Panc1 (cell line): ENCODE results near the gene EDEM1. TPM values are rescaled to one million over a fixed set of nuclear protein-coding genes. Genes with fewer than 3 reads are reported as not detected.

Source experiments
- ATAC-seq: fragments of 200-7000 bp; cut with Tn5 transposase; 2 replicates; pipeline ENCODE4 v1.9.1; 2020; ENCODE audit warnings: mild to moderate bottlenecking, moderate library complexity
- BruUV-seq: library from RNA; stranded (reverse); fragments of 400-500 nt; replicated peaks from 2 replicates; lab custom pipeline; 2021; lab: Mats Ljungman, UMichigan
- CTCF ChIA-PET: fragments of 300-600 bp; sonication (Branson Sonifier 250); formaldehyde crosslinking; loops from one replicate; lab custom pipeline; 2022; ENCODE audit warnings: antibody characterized with exemption; lab: Charles Lee
- POLR2A ChIA-PET: fragments of 300-600 bp; sonication (Branson Sonifier 250); formaldehyde crosslinking; loops from one replicate; lab custom pipeline; 2022; ENCODE audit warnings: antibody characterized with exemption; lab: Charles Lee
- DNase-seq: peaks from one replicate; pipeline ENCODE4 v3.0.0-alpha.2; 2010; ENCODE audit warnings: low read depth, low spot score
- H3K27ac ChIP-seq: 2 replicates; pipeline ENCODE4 v1.5.1; 2011; ENCODE audit warnings: mild to moderate bottlenecking, low read length, inconsistent platforms
- H3K27me3 ChIP-seq: fragments of 200-500 bp; sonication (Bioruptor generic); 2 replicates; pipeline ENCODE4 v1.6.0; 2014; ENCODE audit warnings: low read length, inconsistent platforms; ENCODE audit not compliant: control insufficient read depth, insufficient read depth
- H3K36me3 ChIP-seq: fragments of 200-500 bp; sonication (Bioruptor generic); 2 replicates; pipeline ENCODE4 v1.5.1; 2014; ENCODE audit warnings: inconsistent platforms, mild to moderate bottlenecking, low read length, moderate library complexity; ENCODE audit not compliant: control insufficient read depth, insufficient read depth
- H3K4me1 ChIP-seq: 2 replicates; pipeline ENCODE4 v1.5.1; 2011; ENCODE audit warnings: inconsistent platforms, mild to moderate bottlenecking, low read length, moderate library complexity; ENCODE audit not compliant: control insufficient read depth, insufficient read depth
- H3K4me3 ChIP-seq, 2 experiments: 2 replicates each; pipeline ENCODE4 v1.5.1; 2011 to 2012; ENCODE audit warnings: low read depth in 2 of 2, low read length in 2 of 2, mild to moderate bottlenecking in 2 of 2, inconsistent platforms in 1 of 2, moderate library complexity in 1 of 2
- H3K9me3 ChIP-seq: fragments of 200-500 bp; sonication (Bioruptor generic); 2 replicates; pipeline ENCODE4 v1.5.1; 2014; ENCODE audit warnings: low read depth, mild to moderate bottlenecking, inconsistent platforms, low read length, moderate library complexity; ENCODE audit not compliant: control insufficient read depth, insufficient read depth
- POLR2AphosphoS5 ChIP-seq: IDR thresholded peaks from 2 replicates; pipeline ENCODE4 v1.6.1; 2012; ENCODE audit warnings: mild to moderate bottlenecking, low read depth, low read length, moderate library complexity
- SIN3A ChIP-seq: IDR thresholded peaks from 2 replicates; pipeline ENCODE4 v1.6.1; 2012; ENCODE audit warnings: low read depth, mild to moderate bottlenecking, low read length, moderate library complexity, borderline replicate concordance; ENCODE audit not compliant: insufficient read depth
- TCF7L2 ChIP-seq: IDR thresholded peaks from 2 replicates; pipeline ENCODE4 v1.6.1; 2011; ENCODE audit warnings: mild to moderate bottlenecking, low read depth, low read length, inconsistent platforms
- in situ Hi-C: cut with HindIII; loops from 2 replicates; pipeline ENCODE4 v1.10.0; 2016; ENCODE audit warnings: low sequenced_read_pairs, low pct_unique_long_range_greater_than_20kb
- intact Hi-C: fragments of 100-400 bp; cut with micrococcal nuclease; formaldehyde crosslinking; loops from one replicate; pipeline ENCODE4 v1.10.0; 2022; ENCODE audit not compliant: unreplicated experiment
- total RNA-seq: library from RNA; stranded (reverse); gene quantifications from one replicate; pipeline ENCODE4 v1.2.1, GENCODE V29; 2021; ENCODE audit not compliant: unreplicated experiment
- TF ChIP-seq, protein P1 (sequence below): fragments of 450-650 bp; IDR thresholded peaks from 2 replicates; pipeline ENCODE4 v1.5.1; 2017; ENCODE audit warnings: mild to moderate bottlenecking
- TF ChIP-seq, protein P2 (sequence below), 2 experiments: IDR thresholded peaks; 2 replicates each; pipeline ENCODE4 v1.6.1; 2011 to 2012; ENCODE audit warnings: low read depth in 2 of 2, control low read depth in 1 of 2, low read length in 1 of 2, mild to moderate bottlenecking in 1 of 2, moderate library complexity in 1 of 2; ENCODE audit not compliant: insufficient read depth in 1 of 2

EDEM1 gene
- total RNA-seq, 1 experiment from 2014 or later, result 44.6 TPM

DNA sequence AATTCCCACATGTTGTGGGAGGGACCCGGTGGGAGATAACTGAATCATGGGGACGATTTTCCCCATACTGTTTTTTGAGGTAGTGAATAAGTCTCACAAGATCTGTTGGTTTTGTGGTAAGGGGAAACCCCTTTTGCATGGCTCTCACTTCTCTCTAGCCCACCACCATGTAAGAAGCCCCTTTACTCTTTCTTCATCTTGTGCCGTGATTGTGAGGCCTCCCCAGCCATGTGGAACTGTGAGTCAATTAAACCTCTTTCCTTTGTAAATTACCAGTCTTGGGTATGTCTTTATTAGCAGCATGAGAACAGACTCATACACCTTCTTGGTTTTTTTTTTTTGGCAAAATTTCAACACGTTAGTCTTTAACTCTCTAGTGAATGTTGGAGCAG lies 47.3 kb upstream of the EDEM1 start:
- intact Hi-C loops (no loop called here), in situ Hi-C loops (no loop called here)
- H3K36me3 ChIP-seq, result no peaks in the 10 kb centered on the region
- H3K4me1 ChIP-seq, result peaks cover 18% of the 10 kb centered on the region
- POLR2A ChIA-PET, result no interaction called here
- H3K4me3 ChIP-seq, result no peak overlapping the region
- H3K9me3 ChIP-seq, result no peaks in the 10 kb centered on the region
- TF ChIP-seq SIN3A, result no peak
- TF ChIP-seq, protein P1, sequence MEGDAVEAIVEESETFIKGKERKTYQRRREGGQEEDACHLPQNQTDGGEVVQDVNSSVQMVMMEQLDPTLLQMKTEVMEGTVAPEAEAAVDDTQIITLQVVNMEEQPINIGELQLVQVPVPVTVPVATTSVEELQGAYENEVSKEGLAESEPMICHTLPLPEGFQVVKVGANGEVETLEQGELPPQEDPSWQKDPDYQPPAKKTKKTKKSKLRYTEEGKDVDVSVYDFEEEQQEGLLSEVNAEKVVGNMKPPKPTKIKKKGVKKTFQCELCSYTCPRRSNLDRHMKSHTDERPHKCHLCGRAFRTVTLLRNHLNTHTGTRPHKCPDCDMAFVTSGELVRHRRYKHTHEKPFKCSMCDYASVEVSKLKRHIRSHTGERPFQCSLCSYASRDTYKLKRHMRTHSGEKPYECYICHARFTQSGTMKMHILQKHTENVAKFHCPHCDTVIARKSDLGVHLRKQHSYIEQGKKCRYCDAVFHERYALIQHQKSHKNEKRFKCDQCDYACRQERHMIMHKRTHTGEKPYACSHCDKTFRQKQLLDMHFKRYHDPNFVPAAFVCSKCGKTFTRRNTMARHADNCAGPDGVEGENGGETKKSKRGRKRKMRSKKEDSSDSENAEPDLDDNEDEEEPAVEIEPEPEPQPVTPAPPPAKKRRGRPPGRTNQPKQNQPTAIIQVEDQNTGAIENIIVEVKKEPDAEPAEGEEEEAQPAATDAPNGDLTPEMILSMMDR, result no peak
- ATAC-seq, result no peak
- CTCF ChIA-PET, result no interaction called here
- no peaks in the 10 kb centered on the region for H3K27me3 ChIP-seq
- BruUV-seq, result no TSS peak
- no peak overlapping the region for H3K27ac ChIP-seq
- no peak for DNase-seq

DNA sequence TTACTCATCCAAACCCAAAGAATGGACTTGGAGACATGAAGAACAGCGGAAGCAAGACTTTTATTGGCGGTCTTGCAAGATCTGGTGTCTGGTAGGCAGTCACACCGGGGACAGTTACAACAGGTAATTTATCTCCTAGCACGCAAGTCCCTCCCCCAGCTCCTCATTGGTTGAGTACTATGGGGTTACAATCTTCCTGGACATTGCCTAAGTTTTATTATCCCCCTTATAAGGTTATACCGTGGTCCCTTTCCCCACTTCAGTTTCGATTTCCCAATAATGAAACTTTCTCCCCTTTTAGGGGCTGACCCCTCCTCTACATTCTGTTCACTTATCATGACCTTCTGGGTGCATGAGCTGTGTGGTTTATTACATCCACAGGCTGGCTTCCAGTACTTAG lies 46.7 kb upstream of the EDEM1 start:
- in situ Hi-C loops (no loop called here), intact Hi-C loops (no loop called here)
- Histone ChIP-seq H3K4me1 (peaks cover 18% of the 10 kb centered on the region), H3K27ac (no peak overlapping the region), H3K27me3 (no peaks in the 10 kb centered on the region), H3K36me3 (no peaks in the 10 kb centered on the region), H3K4me3 (no peak overlapping the region), H3K9me3 (no peaks in the 10 kb centered on the region)
- ATAC-seq, result no peak
- no peak for DNase-seq
- ChIA-PET POLR2A (no interaction called here), CTCF (no interaction called here)
- BruUV-seq, result no TSS peak
- TF ChIP-seq SIN3A, result no peak

DNA sequence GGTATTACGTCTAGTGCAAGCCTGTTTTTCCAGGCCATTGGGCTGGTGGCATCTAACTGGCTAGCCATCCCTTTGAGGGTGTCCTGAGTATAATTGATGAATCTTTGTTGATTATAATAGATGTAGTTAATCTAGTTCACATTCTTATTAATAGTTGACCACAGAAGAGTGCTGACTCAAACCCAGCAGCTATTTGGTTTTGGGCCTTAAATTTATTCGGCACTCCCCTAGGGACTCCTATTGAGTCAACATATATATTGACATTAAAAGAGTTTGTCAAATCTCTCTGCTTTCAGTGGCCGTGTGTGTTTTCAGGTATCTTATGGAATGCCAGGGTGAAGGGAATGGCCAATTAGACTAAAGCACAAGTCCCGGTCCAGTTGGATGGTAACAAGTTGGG lies 45.7 kb upstream of the EDEM1 start:
- Histone ChIP-seq H3K4me1 (peaks cover 18% of the 10 kb centered on the region), H3K27me3 (no peaks in the 10 kb centered on the region), H3K36me3 (no peaks in the 10 kb centered on the region), H3K4me3 (no peak overlapping the region), H3K27ac (no peak overlapping the region), H3K9me3 (no peaks in the 10 kb centered on the region)
- ChIA-PET POLR2A (no interaction called here), CTCF (no interaction called here)
- ATAC-seq, result no peak
- BruUV-seq, result no TSS peak
- intact Hi-C loops (no loop called here), in situ Hi-C loops (no loop called here)
- TF ChIP-seq TCF7L2 (no peak), POLR2AphosphoS5 (no peak)
- TF ChIP-seq, protein P1, result no peak
- no peak for DNase-seq

DNA sequence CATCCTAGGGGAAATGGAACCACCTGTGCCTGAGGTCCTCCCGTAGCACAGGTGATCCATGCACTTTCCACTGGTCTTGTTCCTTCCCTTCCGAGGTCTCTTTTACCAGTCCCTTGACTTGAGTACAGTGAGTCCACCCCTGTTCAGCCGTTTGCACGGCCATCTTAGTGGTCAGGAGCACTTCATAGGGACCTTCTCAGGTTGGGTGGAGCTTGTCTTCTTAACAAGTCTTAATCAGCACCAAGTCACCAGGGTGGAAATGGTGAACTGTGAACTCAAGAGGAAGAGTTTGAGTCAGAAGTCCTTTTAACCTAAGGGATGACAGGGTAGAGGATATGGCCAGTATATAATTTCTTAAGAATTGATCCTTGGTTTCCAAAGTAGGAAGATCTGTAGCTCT lies 44.0 kb upstream of the EDEM1 start:
- CTCF ChIA-PET, result no interaction called here
- H3K4me3 ChIP-seq, result no peak overlapping the region
- H3K27me3 ChIP-seq, result no peaks in the 10 kb centered on the region
- H3K9me3 ChIP-seq, result no peaks in the 10 kb centered on the region
- DNase-seq, result no peak
- peaks cover 9% of the 10 kb centered on the region for H3K4me1 ChIP-seq
- intact Hi-C loops (no loop called here), in situ Hi-C loops (no loop called here)
- no peaks in the 10 kb centered on the region for H3K36me3 ChIP-seq
- ATAC-seq, result no peak
- BruUV-seq, result no TSS peak
- no peak overlapping the region for H3K27ac ChIP-seq
- TF ChIP-seq, protein P1, result no peak
- TF ChIP-seq, protein P2, sequence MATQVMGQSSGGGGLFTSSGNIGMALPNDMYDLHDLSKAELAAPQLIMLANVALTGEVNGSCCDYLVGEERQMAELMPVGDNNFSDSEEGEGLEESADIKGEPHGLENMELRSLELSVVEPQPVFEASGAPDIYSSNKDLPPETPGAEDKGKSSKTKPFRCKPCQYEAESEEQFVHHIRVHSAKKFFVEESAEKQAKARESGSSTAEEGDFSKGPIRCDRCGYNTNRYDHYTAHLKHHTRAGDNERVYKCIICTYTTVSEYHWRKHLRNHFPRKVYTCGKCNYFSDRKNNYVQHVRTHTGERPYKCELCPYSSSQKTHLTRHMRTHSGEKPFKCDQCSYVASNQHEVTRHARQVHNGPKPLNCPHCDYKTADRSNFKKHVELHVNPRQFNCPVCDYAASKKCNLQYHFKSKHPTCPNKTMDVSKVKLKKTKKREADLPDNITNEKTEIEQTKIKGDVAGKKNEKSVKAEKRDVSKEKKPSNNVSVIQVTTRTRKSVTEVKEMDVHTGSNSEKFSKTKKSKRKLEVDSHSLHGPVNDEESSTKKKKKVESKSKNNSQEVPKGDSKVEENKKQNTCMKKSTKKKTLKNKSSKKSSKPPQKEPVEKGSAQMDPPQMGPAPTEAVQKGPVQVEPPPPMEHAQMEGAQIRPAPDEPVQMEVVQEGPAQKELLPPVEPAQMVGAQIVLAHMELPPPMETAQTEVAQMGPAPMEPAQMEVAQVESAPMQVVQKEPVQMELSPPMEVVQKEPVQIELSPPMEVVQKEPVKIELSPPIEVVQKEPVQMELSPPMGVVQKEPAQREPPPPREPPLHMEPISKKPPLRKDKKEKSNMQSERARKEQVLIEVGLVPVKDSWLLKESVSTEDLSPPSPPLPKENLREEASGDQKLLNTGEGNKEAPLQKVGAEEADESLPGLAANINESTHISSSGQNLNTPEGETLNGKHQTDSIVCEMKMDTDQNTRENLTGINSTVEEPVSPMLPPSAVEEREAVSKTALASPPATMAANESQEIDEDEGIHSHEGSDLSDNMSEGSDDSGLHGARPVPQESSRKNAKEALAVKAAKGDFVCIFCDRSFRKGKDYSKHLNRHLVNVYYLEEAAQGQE (IDR thresholded peaks at IDR 0.05; ENCODE audit: insufficient read depth in 1 of 2, low read depth in 2 of 2, low read length in 1 of 2), result no peak
- TF ChIP-seq TCF7L2, result no peak
- no peak for TF ChIP-seq POLR2AphosphoS5
- TF ChIP-seq SIN3A, result no peak
- POLR2A ChIA-PET, result no interaction called here
